HG03135 (cell line): Measurements from ENCODE around the gene NTRK1.

Source experiments
- ATAC-seq: cut with Tn5 transposase; IDR thresholded peaks from one replicate; pipeline ENCODE4 v1.9.1; 2021; ENCODE audit warnings: mild to moderate bottlenecking, moderate library complexity; ENCODE audit not compliant: unreplicated experiment

NTRK1 gene

GRCh38 chr1:156856282-156856785, 4.3 kb upstream of the NTRK1 start:
- ATAC-seq: no peak

- no peak for ATAC-seq
Measured at GRCh38 chr1:156857532-156857931, 3.1 kb upstream of the NTRK1 start.

GRCh38 chr1:156858555-156858956, 2.1 kb upstream of the NTRK1 start:
- no peak for ATAC-seq

GRCh38 chr1:156858959-156859522, 1.6 kb upstream of the NTRK1 start, which contains the start of gene INSRR:
INSRR (minus strand) TSS chr1:156859117; CDS start chr1:156858621, 496 bp downstream.
- ATAC-seq: no peak

GRCh38 chr1:156859523-156860112, 1.0 kb upstream of the NTRK1 start:
- ATAC-seq: no peak

- ATAC-seq: no peak
Measured at GRCh38 chr1:156860113-156860627, 495 bp upstream of the NTRK1 start.

GRCh38 chr1:156862584-156862983, 1.9 kb downstream of the NTRK1 start:
- no peak for ATAC-seq

GRCh38 chr1:156862997-156863599, 2.4 kb downstream of the NTRK1 start:
- no peak for ATAC-seq

GRCh38 chr1:156863631-156864030, 3.0 kb downstream of the NTRK1 start:
- ATAC-seq: no peak

- no peak for ATAC-seq
Measured at GRCh38 chr1:156864796-156865195, 4.1 kb downstream of the NTRK1 start.

GRCh38 chr1:156865258-156865657, 4.6 kb downstream of the NTRK1 start:
- ATAC-seq: no peak

- no peak for ATAC-seq
Measured at GRCh38 chr1:156865865-156866248, 5.2 kb downstream of the NTRK1 start.

- ATAC-seq: no peak
Measured at GRCh38 chr1:156866249-156866909, 5.7 kb downstream of the NTRK1 start.

- ATAC-seq: no peak
Measured at GRCh38 chr1:156868341-156868740, 7.7 kb downstream of the NTRK1 start.

- no peak for ATAC-seq
Measured at GRCh38 chr1:156869455-156869854, 8.8 kb downstream of the NTRK1 start.

GRCh38 chr1:156873659-156874058, 13.0 kb downstream of the NTRK1 start:
- ATAC-seq: no peak

GRCh38 chr1:156874142-156874541, 13.5 kb downstream of the NTRK1 start:
- ATAC-seq: no peak

- no peak for ATAC-seq
Measured at GRCh38 chr1:156874572-156875340, 14.1 kb downstream of the NTRK1 start.

- no peak for ATAC-seq
Measured at GRCh38 chr1:156875341-156875615, 14.6 kb downstream of the NTRK1 start.

GRCh38 chr1:156876281-156876680, 15.6 kb downstream of the NTRK1 start:
- no peak for ATAC-seq
